ENCODE measurements around the gene RXYLT1.
"Not testable (repeated sequence)": the region's sequence is repeated elsewhere in the genome, so short reads cannot be mapped to it uniquely, and the experiment has no call there.

The RXYLT1 gene

DNA sequence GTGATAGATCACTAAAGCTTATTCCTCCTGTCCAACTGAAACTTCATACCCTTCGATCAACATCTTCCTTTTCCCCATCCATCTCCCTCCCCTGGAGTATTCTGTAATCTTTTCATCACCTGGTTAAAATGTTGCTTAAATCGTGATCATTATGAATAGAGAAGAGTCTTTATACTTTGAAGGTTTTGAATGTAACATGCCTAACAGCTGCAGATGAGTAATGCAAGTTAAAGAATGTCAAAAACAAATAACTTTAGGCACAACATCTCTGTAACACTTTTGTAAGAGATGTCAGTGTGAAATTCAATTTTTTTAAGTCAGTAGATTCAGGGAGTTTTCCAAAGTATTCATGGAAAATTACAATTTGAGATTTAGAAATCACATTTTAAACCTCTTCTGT, 25.0 kb downstream of the RXYLT1 start:
- no peak for DNase-seq

GRCh38 chr12:63805704-63806672, 26.3 kb downstream of the RXYLT1 start:
- DNase-seq: no peak

- DNase-seq: no peak
These were observed 28.9 kb downstream of the RXYLT1 start for GRCh38 chr12:63808631-63809030.

DNA sequence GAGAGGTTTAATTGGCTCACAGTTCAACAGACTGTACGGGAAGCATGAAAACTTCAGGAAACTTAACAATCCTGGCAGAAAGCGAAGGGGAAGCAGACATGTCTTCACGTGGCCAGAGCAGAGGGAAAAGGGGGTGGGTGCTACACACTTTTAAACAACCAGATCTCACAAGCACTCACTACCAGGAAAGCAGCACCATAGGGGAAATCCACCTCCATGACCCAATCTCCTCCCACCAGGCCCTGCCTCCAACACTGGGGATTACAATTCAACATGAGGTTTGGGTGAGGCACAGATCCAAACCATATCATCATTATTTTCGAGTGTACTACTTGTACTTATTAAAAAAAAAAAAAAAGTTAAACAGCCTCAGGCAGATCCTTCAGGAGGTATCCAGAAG, 29.9 kb downstream of the RXYLT1 start:
- no peak for DNase-seq

DNA sequence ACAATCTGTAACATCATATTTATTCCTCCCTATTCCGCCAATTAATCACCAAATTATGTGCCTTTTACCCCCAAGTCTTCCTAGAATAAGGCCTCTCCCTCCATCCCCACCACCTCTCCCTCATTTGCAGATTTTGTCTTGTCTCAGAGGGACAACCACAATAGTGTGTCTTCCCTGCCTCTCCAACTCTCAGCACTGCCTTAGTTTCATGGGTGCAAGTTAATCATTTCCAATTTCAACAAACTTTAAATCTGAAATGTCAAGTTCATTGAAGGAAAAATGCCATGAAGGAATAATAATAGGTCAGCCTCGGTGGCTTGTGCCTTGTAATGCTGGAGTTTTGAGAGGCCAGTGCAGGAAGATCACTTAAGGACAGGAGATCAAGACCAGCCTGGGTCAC, 31.6 kb downstream of the RXYLT1 start:
- DNase-seq: no peak

DNA sequence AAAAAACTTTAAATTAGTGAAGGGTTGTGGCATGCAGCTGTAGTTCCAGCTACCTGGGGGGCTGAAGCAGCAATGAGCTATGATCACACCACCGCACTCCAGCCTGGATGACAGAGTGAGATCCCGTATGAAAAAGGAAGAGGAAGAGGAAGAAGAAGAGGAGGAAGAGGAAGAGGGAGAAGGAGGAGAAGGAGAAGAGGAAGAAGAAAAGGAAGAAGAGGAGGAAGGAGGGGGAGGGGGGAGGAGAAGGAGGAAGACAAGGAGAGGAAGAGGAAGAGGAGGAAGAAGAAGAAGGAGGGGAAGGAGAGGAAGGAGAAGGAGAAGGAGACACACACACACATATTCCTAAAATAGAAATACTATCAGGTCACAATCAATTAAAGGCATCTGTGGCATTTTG, 32.0 kb downstream of the RXYLT1 start:
- DNase-seq: no peak

GRCh38 chr12:63814146-63814772, 34.5 kb downstream of the RXYLT1 start:
- no peak for DNase-seq

DNA sequence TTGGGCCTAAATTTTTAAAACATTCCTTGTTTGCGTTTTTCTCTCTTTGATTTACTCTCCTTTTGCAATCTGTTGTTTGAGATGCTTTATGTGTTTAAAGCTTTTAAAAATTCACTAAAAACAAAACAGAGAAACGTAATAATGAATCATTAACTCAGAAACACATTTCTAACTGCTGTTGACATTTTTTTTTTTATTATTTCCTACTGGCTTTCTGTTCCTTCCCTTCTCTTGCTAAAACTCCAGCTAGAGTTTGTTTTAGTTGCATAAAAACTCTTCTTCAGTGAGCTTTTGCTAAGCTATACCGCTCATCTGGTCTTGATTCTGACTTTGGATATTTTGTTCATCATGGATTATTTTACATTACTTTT, 35.8 kb downstream of the RXYLT1 start:
- DNase-seq: no peak

DNA sequence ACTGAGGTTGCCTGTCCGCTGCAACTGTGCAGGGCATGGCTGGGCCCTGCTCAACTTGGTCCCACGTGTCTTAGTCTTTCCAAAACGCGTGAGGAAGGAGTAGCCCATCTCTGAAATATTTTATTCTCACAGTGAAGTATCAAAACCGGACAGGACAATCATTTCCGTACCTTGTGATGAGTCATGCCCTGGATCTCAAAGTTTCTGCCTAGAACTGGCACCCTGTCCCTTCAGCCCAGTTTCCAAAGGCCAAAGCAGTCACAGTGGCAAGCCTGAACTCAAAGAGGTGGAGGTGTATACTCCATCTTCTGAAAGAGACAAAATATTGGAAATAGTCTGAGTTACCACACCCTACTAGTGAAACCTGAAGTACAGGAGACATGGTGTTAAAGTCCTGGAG, 36.3 kb downstream of the RXYLT1 start:
- DNase-seq: no peak

- DNase-seq: no peak
These were observed 40.7 kb downstream of the RXYLT1 start for GRCh38 chr12:63820427-63820826.

DNA sequence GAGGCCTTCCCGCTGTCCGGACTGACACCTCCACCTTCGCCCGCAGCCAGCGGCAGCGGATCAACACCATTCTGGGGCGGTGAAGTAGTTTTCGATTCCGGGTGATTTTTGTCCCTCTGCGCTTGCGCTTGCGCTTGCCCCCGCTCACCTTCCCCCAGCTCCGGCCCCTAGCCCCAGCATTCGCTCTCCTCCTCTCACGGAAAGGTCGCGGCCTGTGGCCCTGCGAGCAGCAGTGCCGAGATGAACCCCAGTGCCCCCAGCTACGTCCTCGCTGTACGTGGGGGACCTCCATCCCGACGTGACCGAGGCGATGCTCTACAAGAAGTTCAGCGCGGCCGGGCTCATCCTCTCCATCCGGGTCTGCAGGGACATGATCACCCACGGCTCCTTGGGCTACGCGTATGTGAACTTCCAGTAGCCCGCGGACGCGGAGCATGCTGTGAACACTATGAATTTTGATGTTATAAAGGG, 42.1 kb downstream of the RXYLT1 start:
- DNase-seq: no peak

DNA sequence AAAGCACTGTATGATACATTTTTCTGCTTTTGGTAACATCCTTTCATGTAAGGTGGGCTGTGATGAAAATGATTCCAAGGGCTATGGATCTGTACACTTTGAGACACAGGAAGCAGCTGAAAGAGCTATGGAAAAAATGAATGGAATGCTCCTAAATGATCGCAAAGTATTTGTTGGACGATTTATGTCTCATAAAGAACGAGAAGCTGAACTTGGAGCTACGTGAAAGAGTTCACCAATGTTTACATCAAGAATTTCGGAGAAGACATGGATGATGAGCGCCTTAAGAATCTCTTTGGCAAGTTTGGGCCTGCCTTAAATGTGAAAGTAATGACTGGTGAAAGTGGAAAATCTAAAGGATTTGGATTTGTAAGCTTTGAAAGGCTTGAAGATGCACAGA, 42.6 kb downstream of the RXYLT1 start:
- DNase-seq: no peak

DNA sequence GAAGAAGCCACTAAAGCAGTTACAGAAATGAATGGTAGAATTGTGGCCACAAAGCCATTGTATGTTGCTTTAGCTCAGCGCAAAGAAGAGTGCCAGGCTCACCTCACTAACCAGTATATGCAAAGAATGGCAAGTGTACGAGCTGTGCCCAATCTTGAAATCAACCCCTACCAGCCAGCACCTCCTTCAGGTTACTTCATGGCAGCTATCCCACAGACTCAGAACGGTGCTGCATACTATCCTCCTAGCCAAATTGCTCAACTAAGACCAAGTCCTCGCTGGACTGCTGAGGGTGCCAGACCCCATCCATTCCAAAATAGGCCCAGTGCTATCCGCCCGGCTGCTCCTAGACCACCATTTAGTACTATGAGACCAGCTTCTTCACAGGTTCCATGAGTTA, 43.3 kb downstream of the RXYLT1 start:
- no peak for DNase-seq

DNA sequence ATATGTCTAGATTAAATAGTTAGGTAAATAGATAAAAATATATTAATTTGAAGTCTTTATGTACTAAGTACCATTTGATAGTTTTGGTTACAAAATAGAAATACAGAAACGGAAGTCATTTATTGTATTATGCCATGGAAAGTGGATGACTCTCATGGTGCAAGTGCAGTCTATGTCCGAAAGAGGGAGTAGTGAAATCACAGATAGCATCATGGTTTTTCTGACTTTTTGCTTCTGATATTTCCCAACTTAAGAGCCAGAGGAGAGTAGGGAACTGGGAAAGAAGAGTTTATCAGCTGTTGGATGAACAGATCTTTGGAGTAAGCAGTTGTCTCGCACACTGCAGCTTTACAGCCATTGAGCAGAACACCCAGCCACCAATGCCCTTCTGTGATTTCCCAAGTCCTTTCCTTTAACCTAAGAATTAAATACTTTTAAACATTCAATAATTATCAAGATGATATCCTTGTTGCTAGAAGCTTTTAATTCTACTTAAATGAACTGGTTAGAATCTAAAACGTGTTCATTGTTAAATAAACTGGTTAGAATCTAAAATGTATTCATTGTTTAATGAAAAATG, 46.4 kb downstream of the RXYLT1 start:
- peak; percentile 67 for DNase-seq

DNA sequence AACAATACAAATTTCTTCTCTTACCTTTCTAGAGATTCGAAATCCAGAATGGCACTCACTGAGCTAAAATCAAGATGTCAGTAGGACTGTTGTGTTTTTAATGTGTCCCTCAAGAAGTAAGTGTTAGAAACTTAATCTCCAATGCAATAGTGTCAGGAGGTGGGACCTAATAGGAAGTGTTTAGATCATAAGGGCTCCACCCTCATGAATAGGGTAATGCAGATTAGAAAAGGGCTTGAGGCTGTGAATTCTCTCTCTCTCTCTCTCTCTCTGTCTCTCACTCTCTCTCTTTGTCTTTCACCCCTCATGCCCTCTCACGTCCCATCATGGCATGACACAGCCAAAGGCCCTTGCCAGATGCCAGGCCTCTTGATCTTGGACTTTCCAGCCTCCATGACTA, 49.2 kb downstream of the RXYLT1 start:
- no peak for DNase-seq

GRCh38 chr12:63836046-63836445, 56.3 kb downstream of the RXYLT1 start:
- no peak for DNase-seq

DNA sequence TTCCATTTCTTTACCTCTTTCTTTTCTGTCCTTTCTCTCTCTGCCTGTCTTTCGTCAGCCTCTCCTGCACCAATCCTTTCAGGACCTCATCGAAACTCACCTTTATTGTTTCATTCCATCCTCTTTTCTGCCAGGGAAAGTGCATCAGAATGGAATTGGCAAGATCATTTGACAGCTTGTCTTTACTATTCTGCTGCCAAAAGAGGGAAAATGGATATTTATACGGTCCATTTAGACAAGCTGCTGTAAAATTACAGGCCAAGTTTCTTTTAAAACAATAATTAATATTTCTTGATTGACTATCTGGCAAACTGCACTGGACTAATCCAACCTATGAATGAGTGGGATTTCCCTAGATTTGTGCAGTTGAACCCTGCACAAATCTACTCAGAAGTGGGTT, 57.2 kb downstream of the RXYLT1 start:
- no peak for DNase-seq

DNA sequence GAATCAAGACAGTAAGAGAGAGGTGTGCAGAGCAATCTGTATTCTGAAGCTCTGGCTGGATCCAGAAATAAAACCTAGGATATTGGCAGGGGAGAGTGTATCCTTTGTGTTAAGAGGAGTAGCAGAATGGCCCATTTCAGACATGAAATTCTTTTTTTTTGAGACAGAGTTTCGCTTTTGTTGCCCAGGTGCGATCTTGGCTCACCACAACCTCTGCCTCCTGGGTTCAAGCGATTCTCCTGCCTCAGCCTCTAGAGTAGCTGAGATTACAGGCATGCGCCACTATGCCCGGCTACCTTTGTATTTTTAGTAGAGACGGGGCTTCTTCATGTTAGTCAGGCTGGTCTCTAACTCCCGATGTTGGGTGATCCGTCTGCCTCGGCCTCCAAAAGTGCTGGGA, 58.7 kb downstream of the RXYLT1 start:
- no peak for DNase-seq

- no peak for DNase-seq
These were observed 61.3 kb downstream of the RXYLT1 start for GRCh38 chr12:63841011-63841410.

DNA sequence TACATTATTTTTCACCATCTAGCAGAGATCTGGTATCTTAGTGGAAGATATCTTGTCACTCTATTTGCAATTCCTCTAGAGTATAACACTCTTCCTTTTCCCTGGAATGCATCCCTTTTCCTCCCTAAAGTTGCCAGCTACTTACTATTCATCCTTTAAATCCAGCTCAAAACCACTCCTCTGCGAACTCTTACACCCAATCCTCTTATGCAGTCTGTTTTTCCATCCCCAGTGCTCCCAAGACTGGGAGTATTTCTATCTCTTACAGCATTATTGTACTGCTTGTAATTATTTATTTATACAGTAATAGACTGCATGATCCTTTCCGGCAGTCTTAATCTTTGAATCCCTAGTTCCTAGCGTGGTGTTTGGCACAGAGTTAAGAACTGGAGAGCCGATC, 61.9 kb downstream of the RXYLT1 start:
- no peak for DNase-seq

DNA sequence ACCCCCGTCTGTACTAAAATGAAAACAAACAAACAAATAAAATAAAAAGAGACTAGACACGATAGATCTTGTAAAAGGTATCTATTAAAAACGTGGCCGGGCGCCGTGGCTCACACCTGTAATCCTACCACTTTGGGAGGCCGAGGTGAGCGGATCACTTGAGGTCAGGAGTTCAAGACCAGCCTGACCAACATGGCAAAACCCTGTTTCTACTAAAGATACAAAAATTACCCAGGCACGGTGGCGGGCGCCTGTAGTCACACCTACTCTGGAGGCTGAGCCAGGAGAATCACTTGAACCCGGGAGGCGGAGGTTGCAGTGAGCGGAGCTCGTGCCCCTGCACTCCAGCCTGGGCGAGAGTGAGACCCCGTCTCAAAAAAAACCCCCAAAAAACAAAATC, 63.0 kb downstream of the RXYLT1 start:
- not testable (repeated sequence) for DNase-seq

DNA sequence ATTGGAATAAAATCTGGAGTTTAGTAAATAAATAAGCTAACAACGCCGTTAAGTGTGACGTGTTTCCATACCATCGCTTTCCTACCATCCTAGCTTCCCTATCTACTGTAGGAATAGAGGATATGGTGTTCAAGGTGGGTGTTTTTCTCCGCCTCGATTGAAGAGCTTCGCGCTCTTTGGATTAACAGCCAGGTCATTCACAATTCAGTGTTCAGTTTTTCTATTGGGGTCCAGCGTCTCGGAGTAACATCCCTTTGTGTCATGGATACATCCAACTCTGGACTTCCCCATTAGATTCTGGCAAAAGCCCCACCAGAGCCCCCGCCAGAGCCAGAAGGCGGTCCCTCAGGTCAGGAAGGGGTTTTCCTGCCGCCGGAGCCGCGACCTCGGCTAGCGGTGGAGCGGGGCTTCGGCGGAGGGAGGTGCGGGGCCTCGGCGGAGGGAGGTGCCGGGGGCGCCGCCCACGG, 63.6 kb downstream of the RXYLT1 start:
- DNase-seq: peak; percentile 13

DNA sequence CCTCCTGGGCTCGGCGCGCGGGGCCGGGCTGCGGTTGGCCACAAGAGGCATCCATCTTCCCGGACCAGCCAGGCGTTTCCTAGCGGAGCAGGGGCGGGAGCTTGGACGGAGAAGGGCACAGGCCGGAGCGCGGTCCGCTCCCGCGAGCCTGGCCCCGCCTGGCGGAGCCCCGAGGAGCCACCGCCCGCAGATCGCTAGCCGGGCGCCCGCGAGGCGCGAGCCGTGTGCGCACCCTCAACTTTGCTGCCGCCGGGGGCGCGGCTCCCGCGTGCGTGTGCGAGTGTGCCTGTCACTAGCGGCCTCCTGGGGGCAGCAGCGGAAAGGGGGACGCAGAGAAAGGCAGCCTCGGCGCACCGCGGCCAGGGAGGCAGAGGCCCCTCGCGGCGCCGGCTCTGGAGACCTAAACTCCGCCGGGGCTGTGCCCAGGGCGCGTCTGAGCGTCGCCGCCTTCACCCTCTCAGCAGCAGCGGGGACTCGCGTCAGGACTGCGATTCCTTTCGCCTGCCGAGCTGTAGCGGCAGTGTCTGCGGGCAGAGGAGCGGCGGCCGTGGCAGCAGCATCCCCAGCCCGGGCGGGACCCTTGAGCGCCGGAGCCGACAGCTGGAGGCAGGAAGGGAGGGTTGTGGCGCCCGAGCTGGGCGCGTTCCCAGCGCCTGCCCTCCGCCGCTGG, 64.1 kb downstream of the RXYLT1 start:
- peak; percentile 89 for DNase-seq
